Subcutaneous abdominal adipose tissue (tissue), 5 donors: Measurements from ENCODE around the gene ADK.

ENCODE experiments used
- H3K27ac ChIP-seq: one replicate; pipeline ENCODE4 v1.7.0; 2013; ENCODE audit warnings: low read depth, mild to moderate bottlenecking, inconsistent platforms, low read length, moderate library complexity
- H3K27me3 ChIP-seq, 5 donors: one replicate each; pipeline ENCODE4 v1.7.0; 2013; ENCODE audit warnings: low read length in 5 of 5, inconsistent platforms in 1 of 5; ENCODE audit not compliant: control insufficient read depth in 5 of 5, insufficient read depth in 4 of 5
- H3K36me3 ChIP-seq, 5 donors: one replicate each; pipeline ENCODE4 v1.7.0; 2013; ENCODE audit warnings: low read length in 5 of 5; ENCODE audit not compliant: control insufficient read depth in 5 of 5, insufficient read depth in 5 of 5
- H3K4me1 ChIP-seq, 5 donors: one replicate each; pipeline ENCODE4 v1.7.0; 2013; ENCODE audit warnings: low read length in 5 of 5, mild to moderate bottlenecking in 3 of 5, moderate library complexity in 1 of 5; ENCODE audit not compliant: control insufficient read depth in 5 of 5, insufficient read depth in 5 of 5
- H3K4me3 ChIP-seq, 5 donors: one replicate each; pipeline ENCODE4 v1.7.0; 2013; ENCODE audit warnings: low read length in 5 of 5, low read depth in 1 of 5
- H3K9ac ChIP-seq, 5 donors: one replicate each; pipeline ENCODE4 v1.7.0; 2013; ENCODE audit warnings: low read length in 5 of 5, mild to moderate bottlenecking in 4 of 5, moderate library complexity in 3 of 5
- H3K9me3 ChIP-seq, 5 donors: one replicate each; pipeline ENCODE4 v1.7.0; 2013; ENCODE audit warnings: low read length in 5 of 5; ENCODE audit not compliant: control insufficient read depth in 5 of 5
- donor health status: healthy.
- donor health status: healthy.
- donor health status: healthy.
- donor health status: healthy.
- donor health status: healthy.

Gene ADK

GRCh38 chr10:74382663-74383062 is 231.6 kb downstream of the ADK start:
- no peaks in the 10 kb centered on the region for H3K27me3 ChIP-seq
- H3K4me1 ChIP-seq, result no peaks in the 10 kb centered on the region

GRCh38 chr10:74383642-74384041 is 232.6 kb downstream of the ADK start:
- Histone ChIP-seq H3K9me3 (no peaks in the 10 kb centered on the region), H3K4me1 (no peaks in the 10 kb centered on the region), H3K9ac (no peak overlapping the region), H3K4me3 (no peak overlapping the region), H3K27ac (no peak overlapping the region), H3K36me3 (no peaks in the 10 kb centered on the region), H3K27me3 (no peaks in the 10 kb centered on the region)

More at GRCh38 chr10:74382663-74383062, 231.6 kb downstream of the ADK start:
- Histone ChIP-seq H3K36me3 (no peaks in the 10 kb centered on the region), H3K9me3 (no peaks in the 10 kb centered on the region), H3K9ac (no peak overlapping the region), H3K4me3 (no peak overlapping the region), H3K27ac (no peak overlapping the region)

- Histone ChIP-seq H3K36me3 (no peaks in the 10 kb centered on the region), H3K4me3 (no peak overlapping the region), H3K27ac (no peak overlapping the region), H3K9me3 (no peaks in the 10 kb centered on the region), H3K9ac (no peak overlapping the region), H3K4me1 (no peaks in the 10 kb centered on the region), H3K27me3 (no peaks in the 10 kb centered on the region)
Measured at GRCh38 chr10:74384615-74385183, 233.7 kb downstream of the ADK start.

GRCh38 chr10:74388801-74389200 is 237.8 kb downstream of the ADK start:
- Histone ChIP-seq H3K9ac (no peak overlapping the region), H3K36me3 (no peaks in the 10 kb centered on the region), H3K4me1 (no peaks in the 10 kb centered on the region), H3K4me3 (no peak overlapping the region), H3K27ac (no peak overlapping the region), H3K27me3 (no peaks in the 10 kb centered on the region), H3K9me3 (peaks cover 0 to 3% (median 0%) of the 10 kb centered on the region in 5 donors)

GRCh38 chr10:74391786-74392185 is 240.8 kb downstream of the ADK start:
- no peaks in the 10 kb centered on the region for H3K27me3 ChIP-seq
- H3K36me3 ChIP-seq, result peaks cover 0 to 5% (median 0%) of the 10 kb centered on the region in 5 donors
- no peak overlapping the region for H3K9ac ChIP-seq
- H3K9me3 ChIP-seq, result peaks cover 0 to 3% (median 0%) of the 10 kb centered on the region in 5 donors
- H3K27ac ChIP-seq, result no peak overlapping the region
- no peaks in the 10 kb centered on the region for H3K4me1 ChIP-seq
- no peak overlapping the region for H3K4me3 ChIP-seq

GRCh38 chr10:74394416-74394969 is 243.5 kb downstream of the ADK start:
- peaks cover 0 to 3% (median 0%) of the 10 kb centered on the region in 5 donors for H3K9me3 ChIP-seq
- H3K4me3 ChIP-seq, result no peak overlapping the region
- H3K36me3 ChIP-seq, result peaks cover 0 to 5% (median 0%) of the 10 kb centered on the region in 5 donors
- H3K27me3 ChIP-seq, result no peaks in the 10 kb centered on the region
- no peak overlapping the region for H3K9ac ChIP-seq
- H3K27ac ChIP-seq, result no peak overlapping the region
- no peaks in the 10 kb centered on the region for H3K4me1 ChIP-seq

- Histone ChIP-seq H3K4me3 (no peak overlapping the region), H3K36me3 (peaks cover 0 to 3% (median 0%) of the 10 kb centered on the region in 5 donors), H3K27ac (no peak overlapping the region), H3K4me1 (no peaks in the 10 kb centered on the region), H3K9ac (no peak overlapping the region), H3K9me3 (peaks cover 0 to 9% (median 0%) of the 10 kb centered on the region in 5 donors), H3K27me3 (no peaks in the 10 kb centered on the region)
Measured at GRCh38 chr10:74400186-74400585, 249.2 kb downstream of the ADK start.

GRCh38 chr10:74406006-74406405 is 255.0 kb downstream of the ADK start:
- no peak overlapping the region for H3K27ac ChIP-seq
- peaks cover 0 to 6% (median 0%) of the 10 kb centered on the region in 5 donors for H3K36me3 ChIP-seq
- H3K27me3 ChIP-seq, result no peaks in the 10 kb centered on the region
- H3K4me1 ChIP-seq, result no peaks in the 10 kb centered on the region
- H3K4me3 ChIP-seq, result no peak overlapping the region
- peaks cover 0 to 9% (median 0%) of the 10 kb centered on the region in 5 donors for H3K9me3 ChIP-seq
- H3K9ac ChIP-seq, result no peak overlapping the region

- no peak overlapping the region for H3K4me3 ChIP-seq
- H3K4me1 ChIP-seq, result no peaks in the 10 kb centered on the region
- H3K27me3 ChIP-seq, result no peaks in the 10 kb centered on the region
- H3K36me3 ChIP-seq, result peaks cover 0 to 6% (median 0%) of the 10 kb centered on the region in 5 donors
- no peaks in the 10 kb centered on the region for H3K9me3 ChIP-seq
- H3K9ac ChIP-seq, result no peak overlapping the region
- no peak overlapping the region for H3K27ac ChIP-seq
Measured at GRCh38 chr10:74415146-74415839, 264.3 kb downstream of the ADK start.

GRCh38 chr10:74417397-74417796 is 266.4 kb downstream of the ADK start:
- Histone ChIP-seq H3K36me3 (no peaks in the 10 kb centered on the region), H3K27ac (no peak overlapping the region)

More at GRCh38 chr10:74417397-74417796, 266.4 kb downstream of the ADK start:
- Histone ChIP-seq H3K27me3 (no peaks in the 10 kb centered on the region), H3K9me3 (no peaks in the 10 kb centered on the region), H3K9ac (no peak overlapping the region), H3K4me3 (no peak overlapping the region), H3K4me1 (no peaks in the 10 kb centered on the region)
